Choroid plexus epithelial cell (primary cell): ENCODE results near the gene VEZT.

ENCODE experiments used
- DNase-seq: peaks from one replicate; pipeline ENCODE4 v3.0.0-alpha.2; 2010; ENCODE audit warnings: low read depth
- H3K4me3 ChIP-seq: 2 replicates; pipeline ENCODE4 v1.5.1; 2011; ENCODE audit warnings: low read depth, mild to moderate bottlenecking, control low read depth, low read length, moderate library complexity
- CTCF ChIP-seq: conservative IDR thresholded peaks from 2 replicates; pipeline ENCODE4 v1.5.1; 2011; ENCODE audit warnings: low read depth, mild to moderate bottlenecking, control low read depth, inconsistent platforms, low read length, moderate library complexity

The VEZT gene

GRCh38 chr12:95339086-95339788 is 121.6 kb downstream of the VEZT start:
- no peak for DNase-seq
- no peak for TF ChIP-seq CTCF
- H3K4me3 ChIP-seq = no peak overlapping the region

- no peak for TF ChIP-seq CTCF
- no peak for DNase-seq
- no peak overlapping the region for H3K4me3 ChIP-seq
Observed at GRCh38 chr12:95342008-95342407, 124.4 kb downstream of the VEZT start.

- no peak for TF ChIP-seq CTCF
- no peak for DNase-seq
- H3K4me3 ChIP-seq = no peak overlapping the region
Observed at GRCh38 chr12:95343461-95344230, 126.0 kb downstream of the VEZT start.

- H3K4me3 ChIP-seq = no peak overlapping the region
- TF ChIP-seq CTCF = no peak
- DNase-seq = no peak
Observed at GRCh38 chr12:95349291-95349690, 131.7 kb downstream of the VEZT start.

GRCh38 chr12:95351748-95352147 is 134.1 kb downstream of the VEZT start:
- no peak overlapping the region for H3K4me3 ChIP-seq
- peak; percentile 22 for DNase-seq
- no peak for TF ChIP-seq CTCF
